Thyroid gland (tissue), 4 donors: ENCODE measurements around the gene RANBP10.

Source experiments
- CTCF ChIP-seq, 6 experiments: fragments of 200-600 bp in 3 of 6; fragments of 450-650 bp in 3 of 6; sonication (generic) in 3 of 6; IDR thresholded peaks; one replicate each; pipeline ENCODE4 v1.5.1; 2016 to 2019; ENCODE audit warnings: antibody characterized with exemption in 6 of 6, mild to moderate bottlenecking in 2 of 6, inconsistent platforms in 1 of 6, moderate library complexity in 1 of 6
- POLR2A ChIP-seq, 2 donors: fragments of 450-650 bp; IDR thresholded peaks; one replicate each; pipeline ENCODE4 v1.6.1; 2017; ENCODE audit warnings: antibody characterized with exemption in 2 of 2, mild to moderate bottlenecking in 2 of 2, moderate library complexity in 1 of 2

DNA sequence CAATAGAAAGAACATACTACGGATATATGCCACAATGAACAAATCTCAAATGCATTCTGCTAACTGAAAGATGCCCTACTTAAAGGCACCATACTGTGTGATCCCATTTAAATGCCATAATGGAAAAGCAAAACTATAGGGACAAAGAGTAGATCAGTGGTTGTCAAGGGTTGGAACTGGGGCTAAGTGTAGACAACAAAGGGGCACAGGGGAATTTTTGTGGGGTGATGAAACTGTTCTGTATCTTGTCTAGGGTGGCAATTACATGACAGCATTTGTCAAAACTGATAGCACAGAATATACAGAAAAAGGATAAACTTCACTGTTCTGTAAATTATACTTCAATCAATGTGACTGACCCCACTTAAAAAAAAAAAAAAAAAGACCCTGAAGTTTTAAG, 104.9 kb downstream of the RANBP10 start:
- TF ChIP-seq CTCF (IDR thresholded peaks at IDR 0.05) (no peak), POLR2A (IDR thresholded peaks at IDR 0.05) (no peak)
